HFFc6 (cell line): ENCODE measurements around the gene RPL5. TPM values are rescaled to one million over a fixed set of nuclear protein-coding genes. Genes with fewer than 3 reads are reported as not detected.

Experiments used
- DNase-seq: peaks from one replicate; pipeline ENCODE4 v3.0.0-alpha.2; 2018
- H3K27ac Mint-ChIP-seq: 2 replicates; pipeline ENCODE4 v1.8.0; 2020; ENCODE audit warnings: mild to moderate bottlenecking, mixed read lengths
- H3K27me3 Mint-ChIP-seq: 2 replicates; pipeline ENCODE4 v1.8.0; 2021; ENCODE audit warnings: mild to moderate bottlenecking, moderate library complexity, mixed read lengths; ENCODE audit not compliant: insufficient read depth
- H3K36me3 Mint-ChIP-seq: 2 replicates; pipeline ENCODE4 v1.8.0; 2021; ENCODE audit warnings: low read depth, mixed read lengths
- H3K4me1 Mint-ChIP-seq: 2 replicates; pipeline ENCODE4 v1.8.0; 2020; ENCODE audit warnings: low read depth, mixed read lengths
- H3K4me3 Mint-ChIP-seq: 2 replicates; pipeline ENCODE4 v1.8.0; 2020; ENCODE audit warnings: mild to moderate bottlenecking, moderate library complexity, mixed read lengths
- H3K9me3 Mint-ChIP-seq: 2 replicates; pipeline ENCODE4 v1.8.0; 2020; ENCODE audit warnings: mild to moderate bottlenecking, mixed read lengths
- CTCF ChIP-seq: fragments of 200-600 bp; sonication (generic); IDR thresholded peaks from 2 replicates; pipeline ENCODE4 v1.5.0; 2021; ENCODE audit warnings: antibody characterized with exemption, mild to moderate bottlenecking
- total RNA-seq, 6 experiments: library from RNA; stranded (reverse); fragmentation: NEBNext Ultra II Directional; extraction: Animal tissue kit (Norgen Biotek cat#: 25700); gene quantifications; 2 replicates in 1 of 6; 3 replicates in 5 of 6; pipeline ENCODE4 v1.2.3, GENCODE V29; 2021

Gene RPL5
- total RNA-seq, 6 experiments from 2014 or later = 851 to 1,006 (median 921) TPM

DNA sequence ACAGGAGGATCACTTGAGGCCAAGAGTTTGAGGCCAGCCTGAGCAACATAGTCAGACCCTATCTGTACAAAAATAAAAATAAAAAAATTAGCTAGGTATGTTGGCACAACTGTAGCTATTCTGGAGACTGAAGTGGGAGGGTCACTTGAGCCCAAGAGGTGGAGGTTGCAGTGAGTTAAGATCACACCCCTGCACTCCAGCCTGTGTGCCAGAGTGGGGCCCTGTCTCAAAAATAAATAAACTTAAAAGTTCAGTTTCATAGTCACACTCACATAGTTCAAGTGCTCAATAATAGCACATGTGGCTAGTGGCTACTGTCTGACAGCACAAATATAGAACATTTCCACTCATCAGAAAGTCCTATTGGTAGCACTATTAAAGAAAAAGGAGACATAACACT, 41.8 kb upstream of the RPL5 start:
- Mint-ChIP-seq H3K4me3 (no peak overlapping the region), H3K4me1 (peaks cover 23% of the 10 kb centered on the region)

DNA sequence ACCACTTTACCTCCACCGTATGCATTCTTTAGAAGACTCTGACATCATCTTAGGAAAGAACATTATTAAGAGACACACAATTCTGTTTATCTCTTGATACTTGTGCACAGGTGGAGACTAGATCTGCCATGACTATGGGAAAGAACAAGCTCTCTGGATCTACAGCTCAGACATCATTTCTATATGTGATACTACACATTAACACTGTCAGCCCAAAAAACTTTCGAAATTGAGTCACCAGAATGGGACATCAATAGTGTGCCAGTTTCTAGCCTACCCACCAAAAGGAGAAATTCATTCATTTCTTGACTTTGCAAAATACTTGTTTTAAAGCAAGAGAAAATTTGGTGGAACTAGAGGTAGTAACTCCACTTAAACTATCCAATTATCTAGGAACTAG, 41.0 kb upstream of the RPL5 start:
- H3K9me3 Mint-ChIP-seq = no peaks in the 10 kb centered on the region
- TF ChIP-seq CTCF = no peak
- DNase-seq = no peak
- peaks cover 5% of the 10 kb centered on the region for H3K27me3 Mint-ChIP-seq
- H3K27ac Mint-ChIP-seq = no peak overlapping the region
- H3K4me1 Mint-ChIP-seq = peaks cover 25% of the 10 kb centered on the region
- 0 out of 2 replicates have a peak, but pooled peaks cover 4% of the 10 kb centered on the region for H3K36me3 Mint-ChIP-seq
- H3K4me3 Mint-ChIP-seq = no peak overlapping the region

More for the DNA sequence above, 41.8 kb upstream of the RPL5 start:
- Mint-ChIP-seq H3K9me3 (no peaks in the 10 kb centered on the region), H3K36me3 (0 out of 2 replicates have a peak, but pooled peaks cover 4% of the 10 kb centered on the region), H3K27ac (no peak overlapping the region), H3K27me3 (peaks cover 5% of the 10 kb centered on the region)
- no peak for TF ChIP-seq CTCF
- no peak for DNase-seq

DNA sequence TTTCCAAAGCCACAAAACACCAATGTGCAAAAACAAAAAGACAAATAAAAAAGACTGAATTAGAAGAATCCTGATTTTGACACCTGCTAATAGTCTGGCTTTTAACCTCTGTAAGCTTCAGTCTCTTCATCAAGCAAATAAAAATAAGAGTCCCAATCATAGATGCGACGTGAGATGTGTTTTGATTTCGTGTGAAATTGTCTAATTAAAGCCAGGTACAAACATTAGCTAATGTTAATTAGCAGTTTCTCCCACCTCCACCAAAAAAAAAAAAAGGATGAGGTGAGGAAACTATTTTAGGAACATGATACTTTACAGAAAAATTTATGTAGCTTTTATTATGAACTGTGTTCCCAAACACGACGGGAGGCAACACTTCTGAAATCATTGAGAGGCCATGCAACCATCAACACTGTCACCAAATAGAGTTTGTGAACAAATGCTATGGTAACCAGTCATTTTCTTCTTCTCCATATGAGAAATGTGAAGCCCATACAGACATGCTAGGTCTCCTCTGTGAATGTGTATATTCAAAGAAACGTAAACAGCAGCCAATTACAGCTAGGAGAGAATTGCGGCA, 40.3 kb upstream of the RPL5 start:
- Mint-ChIP-seq H3K36me3 (0 out of 2 replicates have a peak, but pooled peaks cover 4% of the 10 kb centered on the region), H3K9me3 (no peaks in the 10 kb centered on the region), H3K4me3 (no peak overlapping the region), H3K4me1 (peaks cover 23% of the 10 kb centered on the region), H3K27me3 (peaks cover 3% of the 10 kb centered on the region; the same call in 1 of the 2 replicates), H3K27ac (no peak overlapping the region)
- TF ChIP-seq CTCF = no peak
- DNase-seq = no peak

GRCh38 chr1:92792340-92792782, 39.5 kb upstream of the RPL5 start:
- no peak overlapping the region for H3K27ac Mint-ChIP-seq
- H3K36me3 Mint-ChIP-seq = 0 out of 2 replicates have a peak, but pooled peaks cover 4% of the 10 kb centered on the region
- H3K4me3 Mint-ChIP-seq = no peak overlapping the region
- no peak for DNase-seq
- H3K4me1 Mint-ChIP-seq = peaks cover 23% of the 10 kb centered on the region
- H3K27me3 Mint-ChIP-seq = peaks cover 5% of the 10 kb centered on the region
- no peak for TF ChIP-seq CTCF
- no peaks in the 10 kb centered on the region for H3K9me3 Mint-ChIP-seq

- DNase-seq = peak; percentile 63
- H3K4me1 Mint-ChIP-seq = peaks cover 34% of the 10 kb centered on the region
- H3K9me3 Mint-ChIP-seq = no peaks in the 10 kb centered on the region
- peak overlapping the region; percentile 51 for H3K27ac Mint-ChIP-seq
- no peak overlapping the region for H3K4me3 Mint-ChIP-seq
- H3K27me3 Mint-ChIP-seq = peaks cover 5% of the 10 kb centered on the region
- H3K36me3 Mint-ChIP-seq = 0 out of 2 replicates have a peak, but pooled peaks cover 4% of the 10 kb centered on the region
- peak; percentile 24; the same call in 1 of the 2 replicates for TF ChIP-seq CTCF
Observed at GRCh38 chr1:92795166-92795565, 36.7 kb upstream of the RPL5 start.
